Measurements from ENCODE around the gene STH.
A peak's percentile ranks its signal among the peaks of the same experiment; 100 is the strongest.
"Not testable (repeated sequence)": the region's sequence is repeated elsewhere in the genome, so short reads cannot be mapped to it uniquely, and the experiment has no call there.

STH gene

GRCh38 chr17:46007461-46007965 is 8.5 kb downstream of the STH start:
- DNase-seq: no peak

GRCh38 chr17:46008591-46008990 is 9.5 kb downstream of the STH start:
- no peak for DNase-seq

- DNase-seq: peak in 1 of 14 donors; percentile 29
Observed at GRCh38 chr17:46009681-46010596, 10.9 kb downstream of the STH start.

GRCh38 chr17:46010597-46011186 is 11.6 kb downstream of the STH start:
- no peak for DNase-seq

- DNase-seq: no peak
Observed at GRCh38 chr17:46011711-46012505, 12.9 kb downstream of the STH start.

GRCh38 chr17:46012506-46013079 is 13.5 kb downstream of the STH start:
- no peak for DNase-seq

GRCh38 chr17:46013127-46013501 is 14.1 kb downstream of the STH start:
- DNase-seq: no peak

GRCh38 chr17:46013502-46014165 is 14.6 kb downstream of the STH start:
- peak in 1 of 14 donors; percentile 26 for DNase-seq

- not testable (repeated sequence) for DNase-seq
Observed at GRCh38 chr17:46019408-46019925, 20.4 kb downstream of the STH start.

GRCh38 chr17:46020023-46020761 is 21.1 kb downstream of the STH start:
- DNase-seq: no peak

- DNase-seq: no peak
Observed at GRCh38 chr17:46020998-46021397, 21.9 kb downstream of the STH start.

GRCh38 chr17:46023366-46023765 is 24.3 kb downstream of the STH start:
- not testable (repeated sequence) for DNase-seq

- DNase-seq: peak in 3 of 14 donors; percentile 23 to 39 (median 25)
Observed at GRCh38 chr17:46023783-46024388, 24.8 kb downstream of the STH start.

- no peak for DNase-seq
Observed at GRCh38 chr17:46024590-46024989, 25.5 kb downstream of the STH start.

GRCh38 chr17:46025060-46025459 is 26.0 kb downstream of the STH start:
- DNase-seq: no peak

GRCh38 chr17:46025510-46026165 is 26.6 kb downstream of the STH start:
- no peak for DNase-seq

GRCh38 chr17:46026166-46027047 is 27.4 kb downstream of the STH start:
- DNase-seq: peak in 4 of 14 donors; percentile 18 to 50 (median 29)

- no peak for DNase-seq
Observed at GRCh38 chr17:46027048-46027975, 28.3 kb downstream of the STH start.
